Measurements from ENCODE around the gene NSDHL. TPM values are rescaled to one million over a fixed set of nuclear protein-coding genes. Genes with fewer than 3 reads are reported as not detected.
"Not testable (repeated sequence)": the region's sequence is repeated elsewhere in the genome, so short reads cannot be mapped to it uniquely, and the experiment has no call there.

The NSDHL gene
- total and polyA plus RNA-seq, 9 donors: 5.0 to 48.6 (median 12.3) TPM

DNA sequence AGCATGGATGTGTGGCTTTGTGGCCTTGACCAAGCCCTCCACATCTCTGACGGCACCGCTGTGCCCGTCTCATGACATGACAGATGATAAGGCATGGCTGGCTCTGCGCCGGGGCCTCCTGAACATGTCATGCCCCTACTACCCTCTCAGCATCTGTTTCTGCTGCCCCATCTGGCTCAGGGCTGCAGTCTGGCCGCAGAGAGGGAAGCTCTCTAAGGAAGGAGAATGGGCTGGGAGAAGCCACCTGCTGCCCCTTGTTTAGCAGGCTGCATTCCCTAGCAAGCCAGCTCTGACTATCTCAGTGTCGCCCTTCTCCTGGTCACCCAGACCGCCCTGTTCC lies 74.2 kb downstream of the NSDHL start:
- Histone ChIP-seq H3K36me3 (no peaks in the 10 kb centered on the region), H3K9me3 (no peaks in the 10 kb centered on the region), H3K4me3 (no peak overlapping the region), H3K27me3 (no peaks in the 10 kb centered on the region), H3K4me1 (ENCODE audit: insufficient read depth) (no peaks in the 10 kb centered on the region), H3K27ac (no peak overlapping the region)
- intact Hi-C loops (cut with DNase I): no loop called here
- no peak for DNase-seq
- TF ChIP-seq EP300 (IDR thresholded peaks at IDR 0.05) (no peak), CTCF (IDR thresholded peaks at IDR 0.05) (no peak), POLR2A (IDR thresholded peaks at IDR 0.05) (no peak)
- WGBS, 3 donors: 61 to 80% (median 75%) methylated on average over 8 of the region's 8 CpGs

DNA sequence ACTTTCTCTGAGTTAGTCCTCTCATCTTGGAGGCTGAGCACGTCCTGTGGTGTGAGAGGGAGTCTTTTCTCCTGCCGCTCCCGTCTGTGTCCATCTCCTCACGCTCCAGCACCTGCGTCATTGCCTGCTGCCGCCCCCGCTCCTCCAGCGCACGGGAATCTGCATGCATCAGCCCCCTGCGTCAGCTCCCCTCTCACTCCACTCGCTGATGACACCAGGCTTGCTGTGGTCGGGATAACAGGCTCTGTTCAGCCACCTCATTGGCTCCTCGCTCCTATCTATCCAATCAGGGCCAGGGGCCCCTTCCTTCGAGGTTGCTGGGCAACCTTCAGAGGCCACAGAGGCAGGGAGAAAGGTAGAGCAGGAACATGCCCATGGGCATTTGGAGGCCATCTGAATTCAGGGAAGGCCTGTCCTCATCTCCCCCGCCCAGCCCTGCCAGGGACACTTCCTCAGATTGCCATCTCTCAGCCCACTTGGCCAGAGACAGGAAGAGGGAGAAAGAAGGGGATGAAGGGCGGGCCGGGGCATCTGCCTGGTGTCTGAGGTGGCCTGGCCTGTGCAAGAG lies 76.3 kb downstream of the NSDHL start:
- intact Hi-C loops (cut with DNase I): no loop called here
- no peaks in the 10 kb centered on the region for H3K36me3 ChIP-seq
- no peaks in the 10 kb centered on the region for H3K9me3 ChIP-seq
- no peaks in the 10 kb centered on the region for H3K4me1 ChIP-seq (ENCODE audit: insufficient read depth)
- no peak overlapping the region for H3K4me3 ChIP-seq
- no peak for TF ChIP-seq CTCF (IDR thresholded peaks at IDR 0.05)
- TF ChIP-seq POLR2A (IDR thresholded peaks at IDR 0.05): no peak
- no peak for TF ChIP-seq EP300 (IDR thresholded peaks at IDR 0.05)
- no peak overlapping the region for H3K27ac ChIP-seq
- no peaks in the 10 kb centered on the region for H3K27me3 ChIP-seq
- 51 to 68% (median 53%) methylated on average over 17 of the region's 17 CpGs for WGBS, 3 donors
- DNase-seq: no peak

DNA sequence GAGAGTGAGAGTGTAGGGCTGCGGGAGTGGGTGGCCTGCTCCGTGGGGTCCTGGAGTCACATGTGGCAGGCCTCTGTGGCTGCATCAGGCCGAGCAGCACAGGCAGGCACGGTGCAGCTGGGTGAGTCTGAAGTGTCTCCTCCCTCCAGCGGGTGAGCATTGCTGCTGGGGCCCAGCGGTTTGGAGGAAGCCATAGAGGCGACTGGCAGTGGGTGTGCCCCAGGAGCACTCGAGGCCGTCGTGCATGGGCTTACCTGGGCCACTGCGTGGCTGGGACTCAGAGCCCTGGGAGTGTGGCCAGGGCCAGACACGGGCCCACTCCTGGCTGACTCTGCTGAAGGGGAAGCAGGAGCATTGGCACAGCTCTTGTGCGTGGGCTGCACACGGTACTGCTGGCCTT lies 77.6 kb downstream of the NSDHL start:
- no peaks in the 10 kb centered on the region for H3K9me3 ChIP-seq
- no peaks in the 10 kb centered on the region for H3K4me1 ChIP-seq (ENCODE audit: insufficient read depth)
- intact Hi-C loops (cut with DNase I): no loop called here
- DNase-seq: no peak
- WGBS, 3 donors: 80 to 87% (median 80%) methylated on average over 14 of the region's 14 CpGs
- no peaks in the 10 kb centered on the region for H3K27me3 ChIP-seq
- TF ChIP-seq EP300 (IDR thresholded peaks at IDR 0.05): no peak
- H3K4me3 ChIP-seq: no peak overlapping the region
- no peak overlapping the region for H3K27ac ChIP-seq
- H3K36me3 ChIP-seq: no peaks in the 10 kb centered on the region

DNA sequence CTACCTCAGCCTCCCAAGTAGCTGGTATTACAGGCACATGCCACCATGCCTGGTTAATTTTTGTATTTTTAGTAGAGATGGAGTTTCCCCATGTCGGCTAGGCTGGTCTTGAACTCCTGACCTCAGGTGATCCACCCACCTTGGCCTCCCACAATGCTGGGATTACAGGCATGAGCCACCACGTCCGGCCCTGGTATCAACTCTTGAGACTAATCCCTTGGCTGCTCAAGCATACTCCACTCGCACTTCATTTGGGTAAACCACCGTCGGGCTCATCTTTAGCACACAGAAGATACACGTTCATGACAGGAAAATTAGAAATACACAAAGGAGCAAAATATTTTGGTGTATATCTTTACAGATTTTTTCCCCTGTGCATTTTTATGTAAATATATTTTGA lies 79.2 kb downstream of the NSDHL start:
- H3K4me3 ChIP-seq; intact Hi-C loops (cut with DNase I); H3K4me1 ChIP-seq (ENCODE audit: insufficient read depth); H3K27me3 ChIP-seq; H3K9me3 ChIP-seq; H3K36me3 ChIP-seq; DNase-seq; H3K27ac ChIP-seq: not testable (repeated sequence)
- WGBS, 3 donors: 78 to 89% (median 88%) methylated on average over 7 of the region's 7 CpGs

DNA sequence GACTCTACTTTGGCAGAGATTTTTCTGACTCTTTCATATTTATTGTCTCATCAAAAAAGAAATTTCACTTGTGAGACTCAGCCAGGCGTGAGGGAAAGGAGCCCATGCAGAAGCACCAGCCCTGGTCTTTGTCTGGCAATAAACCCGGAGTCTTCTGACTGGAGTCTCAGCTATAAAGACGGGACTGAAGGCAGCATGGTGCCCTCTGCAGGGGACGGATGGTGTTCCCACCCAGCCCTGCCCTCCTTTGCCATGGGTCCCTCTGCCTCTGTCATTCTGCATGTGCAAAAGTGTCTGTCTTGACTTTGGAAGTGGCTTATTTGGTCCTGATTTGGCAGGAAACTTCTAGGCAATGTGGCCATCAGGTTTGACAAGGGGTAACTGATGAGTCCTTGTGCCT lies 81.2 kb downstream of the NSDHL start:
- 70 to 75% (median 70%) methylated on average over 4 of the region's 4 CpGs for WGBS, 3 donors

More for the DNA sequence above, 81.2 kb downstream of the NSDHL start:
- Histone ChIP-seq H3K4me1 (ENCODE audit: insufficient read depth) (no peaks in the 10 kb centered on the region), H3K27ac (no peak overlapping the region), H3K4me3 (no peak overlapping the region), H3K27me3 (no peaks in the 10 kb centered on the region), H3K9me3 (no peaks in the 10 kb centered on the region), H3K36me3 (no peaks in the 10 kb centered on the region)
- TF ChIP-seq EP300 (IDR thresholded peaks at IDR 0.05) (no peak), CTCF (IDR thresholded peaks at IDR 0.05) (no peak), POLR2A (IDR thresholded peaks at IDR 0.05) (no peak)
- no peak for DNase-seq
- intact Hi-C loops (cut with DNase I): no loop called here

Data from ovary (tissue), 9 donors.